Stimulated activated CD4-positive, alpha-beta T cell treated with anti-CD3 and anti-CD28 coated beads, TNF-alpha, amount 100 ng/mL, for 48 hours (primary cell): ENCODE results near the gene SLC29A3.
A peak's percentile ranks its signal among the peaks of the same experiment; 100 is the strongest.

ENCODE experiments used
- DNase-seq, 3 donors: peaks; one replicate each; pipeline ENCODE4 v3.0.0-alpha.2; 2020; ENCODE audit warnings: low read depth in 3 of 3

The SLC29A3 gene

GRCh38 chr10:71368643-71369042 lies 49.6 kb downstream of the SLC29A3 start:
- DNase-seq, result no peak

GRCh38 chr10:71369602-71370001 lies 50.5 kb downstream of the SLC29A3 start:
- no peak for DNase-seq

DNA sequence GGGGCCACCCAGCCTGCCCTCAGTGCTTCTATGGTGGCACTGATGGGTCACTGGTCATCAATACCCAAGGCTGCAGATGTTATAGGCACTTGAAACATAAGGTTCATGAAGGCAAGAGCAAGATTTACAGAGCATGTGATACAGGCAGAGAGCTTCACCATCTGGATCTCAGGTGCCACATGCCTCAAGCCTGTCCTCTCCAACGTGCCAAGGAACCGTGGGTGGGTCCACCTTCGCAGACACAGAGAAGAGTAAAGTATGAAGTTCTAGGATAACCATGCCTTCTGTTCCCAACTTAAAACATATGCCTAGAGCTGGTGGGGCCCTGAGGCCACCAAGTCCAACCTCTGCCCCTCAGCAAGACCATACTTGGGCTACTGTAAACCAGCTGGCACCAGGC lies 51.0 kb downstream of the SLC29A3 start:
- no peak for DNase-seq

DNA sequence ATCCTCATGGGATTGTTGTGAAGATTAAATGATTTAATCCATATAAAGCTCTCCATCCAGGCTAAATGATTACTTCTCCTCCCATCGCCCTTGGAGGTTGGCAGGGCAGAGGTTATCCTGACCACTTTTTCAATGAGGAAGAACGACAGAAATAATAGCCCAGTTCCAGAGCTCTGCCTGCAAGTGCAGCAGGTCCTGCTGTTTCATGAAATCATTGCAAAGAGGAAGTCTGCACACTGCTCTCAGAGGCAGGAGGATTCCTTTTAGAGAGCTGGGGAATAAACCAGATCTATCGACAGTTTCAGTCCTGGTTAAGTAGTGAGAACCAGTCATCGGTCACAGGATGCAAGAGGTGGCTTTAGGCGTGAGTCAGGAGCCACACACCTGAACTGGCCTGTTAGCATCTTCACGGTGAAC lies 52.7 kb downstream of the SLC29A3 start:
- DNase-seq, result no peak

- no peak for DNase-seq
These were observed 53.9 kb downstream of the SLC29A3 start for GRCh38 chr10:71372882-71373495.

- DNase-seq, result no peak
These were observed 55.6 kb downstream of the SLC29A3 start for GRCh38 chr10:71374481-71375233.

DNA sequence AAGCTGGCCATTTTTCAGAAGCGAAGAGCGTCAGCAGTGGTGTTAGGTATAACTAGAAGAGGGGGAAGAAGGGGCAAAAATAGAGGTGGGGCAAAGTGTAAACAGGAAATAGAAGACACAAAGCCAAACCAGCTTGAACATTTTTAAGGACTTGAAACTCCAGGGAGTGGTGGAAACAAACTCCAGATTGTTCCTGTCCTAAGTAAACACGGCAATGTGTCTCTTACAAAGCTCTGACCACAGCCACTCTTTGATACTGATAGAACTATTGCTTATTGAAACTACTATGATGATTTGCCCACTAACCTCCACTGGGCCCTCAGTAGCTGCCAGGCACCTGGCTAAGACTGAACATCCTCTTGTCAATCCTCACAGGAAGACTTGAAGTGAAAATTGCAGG lies 56.9 kb downstream of the SLC29A3 start:
- no peak for DNase-seq

GRCh38 chr10:71378336-71379117 lies 59.5 kb downstream of the SLC29A3 start:
- no peak for DNase-seq

GRCh38 chr10:71379118-71379766 lies 60.2 kb downstream of the SLC29A3 start:
- DNase-seq, result no peak

GRCh38 chr10:71380841-71381240 lies 61.8 kb downstream of the SLC29A3 start:
- DNase-seq, result no peak

DNA sequence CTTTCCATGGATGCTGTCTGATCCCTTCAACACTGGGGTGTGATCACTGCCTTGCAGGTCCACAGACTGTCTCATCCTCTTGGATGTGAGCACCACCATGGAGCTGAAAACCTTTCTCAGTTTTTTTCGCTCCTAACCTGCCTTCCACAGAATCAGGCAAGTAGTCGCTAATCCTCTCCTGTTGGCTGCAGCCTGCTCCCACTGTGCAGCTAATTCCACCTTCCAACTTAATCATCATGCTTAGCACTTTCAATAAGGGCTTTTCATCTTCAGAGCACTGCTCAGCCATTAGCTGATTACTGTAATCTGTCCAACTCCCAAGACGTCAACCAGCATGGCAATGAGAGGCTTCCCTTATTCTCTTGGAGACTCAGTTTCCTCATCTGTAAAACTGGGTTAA lies 62.6 kb downstream of the SLC29A3 start:
- no peak for DNase-seq

GRCh38 chr10:71382028-71382427 lies 63.0 kb downstream of the SLC29A3 start:
- DNase-seq, result no peak

GRCh38 chr10:71382757-71383156 lies 63.7 kb downstream of the SLC29A3 start:
- DNase-seq, result no peak

- DNase-seq, result peak; percentile 44 to 62 (median 60)
These were observed 65.1 kb downstream of the SLC29A3 start for GRCh38 chr10:71383972-71384687.

GRCh38 chr10:71388171-71388570 lies 69.1 kb downstream of the SLC29A3 start:
- DNase-seq, result no peak

DNA sequence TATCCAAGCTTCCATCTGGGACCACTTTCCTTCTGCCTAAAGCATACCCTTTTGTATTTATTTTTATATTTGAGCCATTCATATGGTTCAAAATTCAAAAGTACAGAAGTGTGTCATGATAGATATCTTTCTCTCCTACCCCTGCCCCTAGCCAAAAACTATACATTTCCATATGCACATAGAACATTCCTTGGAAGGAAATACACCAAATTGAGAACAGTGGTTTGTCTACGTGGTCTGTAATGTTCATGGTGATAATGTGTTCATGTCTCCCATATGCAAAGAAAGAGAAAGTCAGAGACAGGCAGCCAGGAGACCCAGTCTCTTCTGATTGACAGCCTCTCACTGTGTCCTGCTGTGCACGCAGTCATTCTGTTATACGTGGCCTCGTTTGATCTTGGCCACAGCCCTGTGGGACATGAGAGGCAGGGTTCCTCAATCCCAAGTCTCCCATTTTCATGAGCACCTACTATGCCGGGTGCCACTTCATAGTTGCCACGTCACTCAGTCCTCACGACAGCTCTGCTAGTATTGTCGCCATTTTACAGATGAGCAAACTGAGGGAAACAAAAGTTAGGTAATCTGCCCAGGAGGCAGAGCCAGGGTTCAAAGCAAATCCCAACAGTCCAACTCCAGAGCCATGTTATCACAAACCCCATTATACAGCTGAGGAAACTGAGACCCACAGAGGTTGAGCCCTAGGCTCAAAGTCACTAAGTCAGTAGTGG lies 69.7 kb downstream of the SLC29A3 start:
- DNase-seq, result no peak

DNA sequence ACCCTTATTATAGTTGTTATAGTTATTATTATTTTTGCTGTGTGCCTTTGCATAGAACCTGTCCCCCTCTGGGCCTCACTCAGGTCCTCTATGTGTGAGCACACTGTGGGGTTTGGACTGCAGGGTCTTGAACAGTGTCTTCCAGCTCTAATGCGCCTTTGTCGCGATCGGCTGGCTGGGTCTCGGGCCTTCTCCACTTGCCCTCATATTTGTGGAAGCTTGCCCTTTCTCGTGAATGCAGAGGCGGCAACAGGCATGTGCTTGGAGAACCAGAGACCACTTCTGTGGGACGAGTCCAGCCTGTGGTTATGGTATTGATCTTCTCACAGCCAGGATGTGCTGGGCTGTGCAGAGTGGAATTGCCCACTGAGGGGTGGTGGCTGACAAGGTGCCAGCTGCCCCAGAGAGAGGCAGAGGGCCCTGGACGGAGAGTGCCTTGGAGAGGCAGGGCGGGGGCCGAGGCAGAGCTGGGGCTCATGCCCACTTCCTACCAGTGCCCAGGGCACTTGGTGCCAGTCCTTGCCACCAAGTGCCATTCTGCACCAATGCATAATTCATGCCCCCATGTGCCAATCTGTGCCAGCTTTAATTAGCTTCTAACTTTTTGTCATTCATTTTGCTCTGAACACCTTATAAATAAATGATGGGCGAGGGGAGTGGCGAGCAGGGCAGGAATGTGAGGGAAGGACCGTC lies 70.9 kb downstream of the SLC29A3 start:
- no peak for DNase-seq

GRCh38 chr10:71390461-71390835 lies 71.4 kb downstream of the SLC29A3 start:
- DNase-seq, result no peak

GRCh38 chr10:71390921-71391690 lies 72.0 kb downstream of the SLC29A3 start:
- no peak for DNase-seq

GRCh38 chr10:71391701-71392100 lies 72.6 kb downstream of the SLC29A3 start:
- DNase-seq, result no peak
